GM21515 (cell line): Measurements from ENCODE around the gene ZMYND15.

Experiments
- ATAC-seq: cut with Tn5 transposase; IDR thresholded peaks from one replicate; pipeline ENCODE4 v1.9.1; 2021; ENCODE audit not compliant: unreplicated experiment

Gene ZMYND15

DNA sequence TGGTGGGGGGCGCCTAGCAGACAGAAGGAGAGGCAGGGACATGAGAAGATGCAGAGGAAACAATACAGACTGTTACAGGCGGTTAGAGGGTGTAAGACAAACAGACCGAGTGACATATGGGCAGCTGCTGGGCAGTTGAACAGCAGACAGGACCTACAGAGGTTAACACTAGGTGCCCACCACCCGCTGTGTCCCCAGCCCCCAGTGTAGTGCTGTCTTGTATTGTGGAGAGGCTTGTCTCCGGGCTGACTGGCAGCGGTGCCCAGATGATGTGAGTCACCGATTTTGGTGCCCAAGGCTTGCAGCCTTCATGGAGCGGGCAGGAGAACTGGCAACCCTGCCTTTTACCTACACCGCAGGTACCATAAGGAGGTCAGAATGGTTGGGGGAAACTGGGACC, 2.5 kb downstream of the ZMYND15 start:
- ATAC-seq: no peak

DNA sequence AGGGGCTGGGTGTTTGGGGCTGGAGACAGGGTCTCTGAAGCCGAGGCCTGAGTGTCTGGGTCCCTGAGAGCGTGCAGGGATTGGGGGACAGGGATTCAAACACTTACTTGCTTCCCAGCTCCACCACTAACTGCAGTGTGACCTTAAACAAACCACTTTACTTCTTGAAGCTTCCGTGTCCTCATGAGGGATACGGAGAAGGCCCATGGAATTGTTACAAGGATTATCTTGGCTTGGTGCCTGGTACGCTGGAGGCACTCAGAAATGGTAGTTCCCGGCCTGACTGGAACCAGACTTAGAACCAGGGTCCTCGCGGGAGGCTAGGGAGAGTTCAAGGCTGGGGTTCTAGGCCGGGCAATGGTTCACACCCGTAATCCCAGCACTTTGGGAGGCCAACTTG, 3.0 kb downstream of the ZMYND15 start:
- no peak for ATAC-seq

DNA sequence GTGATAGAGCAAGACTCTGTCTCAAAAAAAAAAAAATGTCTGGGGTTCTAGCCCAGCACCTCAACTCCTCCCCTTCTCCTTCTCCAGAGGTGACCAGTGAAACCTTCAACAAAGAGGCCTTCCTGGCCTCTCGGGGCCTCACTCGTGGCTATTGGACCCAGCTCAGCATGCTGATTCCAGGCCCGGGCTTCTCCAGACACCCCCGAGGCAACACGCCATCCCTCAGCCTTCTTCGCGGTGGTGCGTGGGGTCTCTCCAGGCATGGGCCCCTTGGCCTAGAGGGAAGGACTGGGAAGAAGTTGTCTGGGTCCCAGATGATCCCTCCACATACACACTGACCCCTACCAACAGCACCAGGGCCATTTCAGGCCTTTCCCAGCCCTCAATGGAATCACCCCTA, 3.6 kb downstream of the ZMYND15 start:
- ATAC-seq: no peak

DNA sequence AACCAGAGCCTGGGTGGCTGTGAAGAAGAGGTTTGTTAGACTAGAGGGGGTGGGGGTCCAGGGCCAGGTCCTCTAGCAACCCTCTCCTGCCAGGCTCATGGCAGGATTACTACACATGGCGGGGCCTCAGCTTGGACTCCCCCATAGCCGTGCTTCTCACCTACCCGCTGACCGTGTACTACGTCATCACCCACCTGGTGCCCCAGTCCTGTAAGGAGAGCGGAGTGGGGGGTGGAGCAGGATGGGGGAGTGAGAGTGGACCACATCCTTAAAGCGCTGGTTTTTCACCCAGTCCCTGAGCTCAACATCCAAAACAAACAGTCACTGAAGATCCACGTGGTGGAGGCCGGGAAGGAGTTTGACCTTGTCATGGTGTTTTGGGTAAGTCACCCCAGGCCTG, 4.3 kb downstream of the ZMYND15 start:
- ATAC-seq: no peak

DNA sequence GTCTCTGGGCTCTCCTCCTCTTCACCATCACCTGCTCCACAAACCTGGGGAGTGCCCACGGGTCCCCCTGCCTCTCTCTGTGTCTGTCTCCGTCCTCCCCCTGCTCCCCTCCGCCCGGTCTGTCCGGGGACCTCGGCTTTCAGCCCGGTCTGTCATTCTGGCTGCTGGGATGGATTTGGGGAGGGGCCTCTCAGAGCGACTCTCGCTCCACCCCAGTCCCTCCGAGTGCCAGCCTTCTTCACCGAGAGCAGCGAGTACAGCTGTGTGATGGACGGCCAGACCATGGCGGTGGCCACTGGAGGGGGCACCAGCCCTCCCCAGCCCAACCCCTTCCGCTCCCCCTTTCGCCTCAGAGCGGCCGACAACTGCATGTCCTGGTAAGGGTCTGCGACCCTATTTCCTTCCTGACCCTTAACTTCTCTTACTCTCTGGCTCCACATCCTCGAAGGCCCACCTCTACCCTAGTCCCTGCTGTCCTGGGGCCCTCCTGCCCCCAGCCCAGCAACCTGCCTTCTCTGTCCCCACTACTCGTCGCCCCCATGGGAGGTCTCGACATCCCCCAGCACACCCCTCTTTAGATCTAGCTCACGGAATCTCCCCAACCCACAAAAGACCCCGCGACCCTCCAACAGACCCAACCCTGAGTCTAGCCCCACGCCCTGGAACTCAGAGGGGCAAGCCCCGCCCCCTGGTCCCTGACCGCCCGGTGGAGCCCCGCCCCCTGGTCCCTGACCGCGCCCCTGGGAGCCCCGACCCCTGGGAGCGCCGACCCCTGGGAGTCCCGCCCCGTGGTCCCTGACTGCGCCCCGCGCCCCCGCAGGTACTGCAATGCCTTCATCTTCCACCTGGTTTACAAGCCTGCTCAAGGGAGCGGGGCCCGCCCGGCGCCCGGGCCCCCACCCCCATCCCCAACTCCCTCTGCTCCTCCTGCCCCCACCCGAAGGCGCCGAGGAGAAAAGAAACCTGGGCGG, 5.7 kb downstream of the ZMYND15 start:
- ATAC-seq: no peak

DNA sequence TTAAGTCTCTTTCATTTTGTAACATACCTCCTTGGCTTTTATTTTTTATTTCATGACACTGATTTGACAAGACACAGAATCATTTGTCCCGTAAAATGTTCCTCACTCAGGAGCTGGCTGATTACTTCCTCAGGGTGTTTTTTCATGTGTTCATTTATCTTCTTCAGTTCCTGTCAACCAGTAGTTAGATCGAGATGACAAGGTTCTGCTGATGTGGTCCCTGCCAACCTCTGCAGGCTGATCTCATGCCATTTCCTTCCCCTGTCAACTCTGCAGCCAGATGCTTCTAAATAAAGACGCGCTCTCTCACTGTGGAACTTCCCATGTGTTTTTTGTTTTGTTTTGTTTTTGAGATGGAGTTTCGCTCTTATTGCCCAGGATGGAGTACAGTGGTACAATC, 8.2 kb downstream of the ZMYND15 start:
- ATAC-seq: no peak

DNA sequence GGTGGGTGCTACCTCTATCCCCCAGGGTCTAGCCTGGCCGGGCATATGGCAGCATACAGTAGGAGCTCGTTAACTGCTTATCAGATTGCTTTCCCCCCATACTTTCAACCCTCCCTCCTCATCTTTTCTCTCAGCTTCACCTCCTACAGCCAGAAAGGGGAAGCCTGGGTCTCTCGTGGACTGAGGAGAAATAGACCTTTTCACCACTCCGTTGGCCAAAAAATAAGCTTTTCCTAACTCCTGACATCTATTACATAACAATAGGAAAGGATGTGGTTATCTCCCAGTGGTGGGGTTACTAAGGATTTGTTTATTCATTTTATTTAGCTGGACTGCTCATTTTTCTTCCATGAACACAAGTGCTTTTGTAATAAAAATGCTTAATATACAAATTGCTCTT, 9.1 kb downstream of the ZMYND15 start:
- no peak for ATAC-seq

DNA sequence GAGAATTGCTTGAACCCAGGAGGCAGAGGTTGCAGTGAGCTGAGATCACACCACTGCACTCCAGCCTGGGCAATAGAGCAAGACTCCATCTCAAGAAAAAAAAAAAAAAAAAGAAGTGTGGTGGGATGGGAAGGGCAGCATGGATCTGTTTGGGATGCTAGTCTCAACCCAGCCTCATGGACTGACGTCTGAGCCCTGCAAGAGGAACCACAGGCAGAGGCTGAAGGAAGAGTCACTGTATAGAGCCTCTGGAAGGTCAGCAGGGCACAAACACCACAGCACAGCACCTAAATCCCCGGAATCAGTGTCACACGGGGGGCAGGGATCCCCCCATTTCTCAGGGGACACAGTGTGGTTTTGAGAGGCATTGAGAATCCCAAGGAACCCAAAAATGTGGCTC, 11.0 kb downstream of the ZMYND15 start:
- ATAC-seq: no peak

DNA sequence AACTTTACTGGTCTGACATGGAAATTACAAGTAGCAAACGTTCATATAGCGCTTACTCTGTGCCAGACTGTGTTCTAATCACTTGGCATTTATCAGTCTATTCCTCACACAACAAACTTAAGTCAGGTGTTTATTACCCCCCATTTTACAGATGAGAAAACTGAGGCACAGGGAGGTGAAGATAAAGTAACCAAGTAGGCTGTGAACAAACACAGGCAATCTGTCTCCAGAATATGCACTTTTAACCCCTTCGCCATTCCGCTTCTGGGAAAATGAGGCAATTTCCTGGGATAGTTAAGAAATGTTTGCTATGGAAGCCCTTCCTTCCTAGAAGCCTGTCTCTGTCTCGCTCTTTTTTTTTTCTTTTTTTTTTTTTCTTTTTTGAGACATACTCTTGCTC, 12.3 kb downstream of the ZMYND15 start:
- no peak for ATAC-seq

DNA sequence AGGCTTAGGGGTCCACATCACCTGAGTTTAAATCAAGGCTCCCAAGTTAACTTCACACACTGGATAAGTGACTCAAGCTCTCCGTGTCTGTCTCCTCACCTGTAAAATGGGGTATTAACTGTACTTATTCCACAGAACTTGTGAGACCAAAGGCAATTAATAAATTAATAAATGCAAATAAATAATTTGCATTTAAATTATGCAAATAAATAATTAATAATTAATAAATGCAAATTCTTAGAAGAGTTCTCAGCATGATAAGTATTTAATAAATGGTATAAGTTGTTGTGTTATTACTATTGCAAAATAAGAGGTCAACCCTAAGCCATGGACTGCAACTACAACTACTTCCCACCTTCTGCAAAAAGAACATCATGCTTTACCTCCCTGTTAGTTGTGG, 13.8 kb downstream of the ZMYND15 start:
- ATAC-seq: no peak

DNA sequence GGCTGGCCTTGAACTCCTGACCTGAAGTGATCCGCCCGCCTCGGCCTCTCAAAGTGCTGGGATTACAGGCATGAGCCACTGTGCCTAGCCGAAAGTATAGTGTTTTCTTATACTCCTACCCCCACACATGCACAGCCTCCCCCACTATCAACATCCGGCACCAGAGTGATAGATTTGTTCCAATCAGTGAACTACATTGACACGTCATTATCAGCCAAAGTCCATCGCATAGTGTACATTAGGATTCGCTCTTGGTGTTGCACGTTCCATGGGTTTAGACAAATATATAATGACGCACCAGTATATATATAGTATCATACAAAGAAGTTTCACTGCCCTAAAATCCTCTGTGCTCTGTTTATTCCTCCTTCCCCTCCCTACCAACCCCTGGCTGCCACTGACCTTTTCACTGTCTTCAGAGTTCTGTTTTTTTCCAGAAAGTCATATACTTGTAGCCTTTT, 20.2 kb downstream of the ZMYND15 start:
- ATAC-seq: no peak

DNA sequence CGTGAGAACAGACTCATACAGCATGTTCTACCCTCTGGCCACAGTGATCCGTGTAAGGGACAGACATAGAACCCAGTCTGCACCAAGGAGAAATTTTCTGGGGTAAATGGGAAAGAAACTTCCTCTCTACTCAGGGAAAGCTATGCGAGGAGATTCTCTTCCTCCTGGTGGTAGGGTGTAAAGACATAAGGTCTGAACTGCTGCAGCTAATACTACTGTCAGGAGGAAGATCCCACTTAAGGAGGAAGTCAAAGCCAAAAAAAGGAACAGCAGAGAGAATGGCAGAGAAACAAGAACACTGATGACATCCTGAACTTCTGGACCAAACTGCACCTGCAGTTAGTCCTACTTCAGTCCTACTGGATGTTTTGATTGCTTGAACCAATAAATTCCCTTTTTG, 25.0 kb downstream of the ZMYND15 start:
- ATAC-seq: no peak

DNA sequence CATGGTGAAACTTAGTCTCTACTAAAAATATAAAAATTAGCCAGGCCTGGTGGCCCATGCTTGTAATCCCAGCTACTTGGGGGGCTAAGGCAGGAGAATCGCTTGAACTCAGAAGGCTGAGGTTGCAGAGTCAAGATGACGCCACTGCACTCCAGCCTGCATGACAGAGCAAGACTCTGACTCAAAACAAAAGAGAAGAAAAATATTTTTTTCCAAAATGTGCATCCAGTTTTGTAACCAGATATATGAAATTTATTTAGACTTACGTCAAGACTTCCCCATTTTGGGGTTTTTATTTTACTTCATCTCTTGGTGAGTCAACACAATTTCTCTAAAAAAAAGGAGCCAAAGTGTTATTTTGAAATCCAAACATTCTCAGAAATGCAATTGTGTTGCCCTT, 26.6 kb downstream of the ZMYND15 start:
- no peak for ATAC-seq

DNA sequence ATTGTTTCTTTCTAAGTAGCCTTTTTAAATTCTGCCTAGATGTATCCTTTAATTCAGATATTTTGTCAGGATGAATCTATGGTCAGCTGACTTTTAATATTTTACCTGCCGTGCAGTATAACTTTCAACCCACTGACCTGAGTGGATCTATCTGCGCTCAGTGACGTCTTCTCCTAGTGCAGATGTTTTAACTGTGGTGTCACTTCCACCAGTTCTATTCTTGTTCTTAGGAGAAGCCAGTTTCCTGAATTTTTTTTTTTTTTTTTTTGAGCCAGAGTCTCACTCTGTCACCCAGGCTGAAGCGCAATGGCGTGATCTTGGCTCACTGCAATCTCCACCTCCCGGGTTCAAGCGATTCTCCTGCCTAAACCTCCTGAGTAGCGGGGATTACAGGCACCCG, 27.1 kb downstream of the ZMYND15 start:
- no peak for ATAC-seq

DNA sequence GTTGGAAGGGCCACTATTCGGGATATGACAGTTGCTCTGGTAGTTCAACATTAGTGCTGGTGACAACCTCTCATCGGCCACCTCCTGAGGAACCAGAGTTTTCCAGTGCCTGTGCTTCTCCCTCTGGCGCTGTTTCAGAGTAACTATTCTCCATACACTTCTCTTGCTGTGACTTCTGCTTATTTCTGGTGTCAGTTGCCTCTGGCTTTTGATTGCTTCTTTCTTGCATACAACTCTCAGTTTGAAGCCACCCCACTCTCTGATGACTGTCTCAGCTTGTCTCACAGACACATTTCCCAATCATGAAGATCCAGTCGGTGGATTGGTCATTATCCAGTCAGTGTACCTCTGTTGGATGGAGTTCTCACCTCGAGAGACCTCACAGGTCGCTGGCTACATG, 28.7 kb downstream of the ZMYND15 start:
- ATAC-seq: no peak

DNA sequence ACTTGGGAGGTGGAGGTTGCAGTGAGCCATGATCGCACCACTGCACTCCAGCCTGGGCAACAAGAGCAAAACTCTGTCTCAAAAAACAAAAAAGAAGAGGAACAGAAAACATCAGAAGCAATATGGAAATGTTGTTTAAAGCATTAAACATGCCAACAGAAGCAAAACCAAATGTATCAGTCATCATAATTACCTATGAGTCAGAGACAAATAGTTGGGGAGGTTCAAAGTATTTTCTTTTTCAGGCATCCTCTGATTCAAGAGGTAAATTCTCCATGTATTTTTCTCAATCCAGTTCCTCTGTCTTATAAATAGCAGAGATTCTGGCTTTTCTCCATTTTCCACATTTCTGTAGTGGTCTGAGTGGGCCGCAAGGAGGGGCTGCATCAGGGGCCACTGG, 30.0 kb downstream of the ZMYND15 start:
- no peak for ATAC-seq

DNA sequence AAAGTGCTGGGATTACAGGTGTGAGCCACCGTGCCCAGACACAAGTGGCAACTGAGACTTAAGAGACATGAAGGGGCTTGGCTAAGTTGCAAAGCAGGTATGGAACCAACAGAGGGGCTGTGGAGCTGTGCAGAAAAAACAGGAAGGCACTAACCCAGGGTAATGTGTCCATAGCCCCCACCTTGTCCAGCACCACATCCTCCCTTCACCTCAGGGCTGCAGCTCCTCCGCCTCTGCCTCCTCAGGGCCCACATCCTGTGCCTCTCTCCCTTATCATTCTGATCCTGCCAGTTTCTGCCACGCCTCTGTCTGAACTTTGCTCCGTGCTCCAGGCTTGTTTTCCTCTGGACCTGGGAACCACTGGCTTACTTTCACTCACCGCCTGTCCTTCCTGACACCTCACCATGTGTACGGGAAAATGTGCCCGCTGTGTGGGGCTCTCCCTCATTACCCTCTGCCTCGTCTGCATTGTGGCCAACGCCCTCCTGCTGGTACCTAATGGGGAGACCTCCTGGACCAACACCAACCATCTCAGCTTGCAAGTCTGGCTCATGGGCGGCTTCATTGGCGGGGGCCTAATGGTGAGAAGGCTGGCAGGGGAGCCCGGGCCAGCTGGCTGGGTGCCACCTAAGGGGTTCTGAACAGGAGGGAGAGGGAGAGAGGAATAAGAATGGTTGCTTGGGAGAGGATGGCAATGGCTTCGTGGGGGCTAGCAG, 32.0 kb downstream of the ZMYND15 start, which contains the start of gene TM4SF5:
Gene TM4SF5 (plus strand): TSS at position 368 of the 716 bp plus-strand sequence. CDS start 37 bp downstream, at position 405.
- no peak for ATAC-seq

DNA sequence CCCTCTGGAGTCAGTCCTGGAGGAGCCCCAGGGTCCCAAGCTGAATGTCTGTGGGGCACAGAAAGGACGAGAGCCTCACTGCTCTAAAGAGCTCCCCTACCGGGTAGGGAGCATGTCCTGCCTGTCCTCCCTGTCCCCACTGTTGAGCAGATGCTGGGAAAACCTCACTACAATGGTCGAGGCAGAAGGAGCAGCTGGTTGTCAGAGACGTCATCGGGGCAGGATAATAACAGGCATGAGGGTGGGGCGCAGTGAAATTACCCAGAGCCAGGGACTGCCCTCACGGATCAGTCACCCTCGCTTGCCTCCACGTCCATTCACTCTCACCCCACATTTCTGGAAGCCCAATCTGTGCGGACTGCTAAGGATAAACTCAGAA, 32.6 kb downstream of the ZMYND15 start:
- ATAC-seq: no peak

DNA sequence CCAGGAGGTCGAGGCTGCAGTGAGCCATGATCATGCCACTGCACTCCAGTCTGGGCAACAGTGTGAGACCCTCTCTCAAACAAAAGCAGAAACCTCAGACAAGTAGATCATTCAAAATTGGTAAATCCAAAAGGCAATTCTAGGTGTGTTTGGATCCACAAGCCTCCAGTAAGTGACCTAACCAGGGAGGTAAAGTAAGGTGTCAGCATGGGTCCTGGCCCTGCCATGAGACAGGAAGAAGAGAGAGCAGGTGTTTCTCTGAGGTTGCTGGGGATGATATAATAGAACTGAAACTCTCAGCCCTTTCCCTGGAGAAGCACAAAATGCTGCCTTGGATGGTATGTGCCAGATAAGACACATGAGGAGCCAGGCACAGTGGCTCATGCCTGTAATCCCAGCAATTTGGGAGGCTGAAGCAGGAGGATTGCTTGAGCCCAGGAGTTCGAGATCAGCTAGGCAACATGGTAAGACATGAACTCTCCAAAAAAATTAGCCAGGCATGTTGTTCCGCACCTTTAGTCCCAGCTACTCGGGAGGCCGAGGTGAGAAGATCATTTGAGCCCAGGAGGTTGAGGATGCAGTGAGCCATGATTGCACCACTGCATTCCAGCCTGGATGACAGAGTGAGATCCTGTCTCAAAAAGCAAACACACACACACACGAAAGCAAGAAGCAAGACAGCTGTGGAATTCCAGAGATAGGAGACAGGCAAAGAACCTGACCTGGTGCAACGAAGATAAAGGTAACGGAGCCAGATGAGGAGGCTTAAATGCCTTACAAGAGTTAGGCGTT, 38.5 kb downstream of the ZMYND15 start:
- no peak for ATAC-seq

DNA sequence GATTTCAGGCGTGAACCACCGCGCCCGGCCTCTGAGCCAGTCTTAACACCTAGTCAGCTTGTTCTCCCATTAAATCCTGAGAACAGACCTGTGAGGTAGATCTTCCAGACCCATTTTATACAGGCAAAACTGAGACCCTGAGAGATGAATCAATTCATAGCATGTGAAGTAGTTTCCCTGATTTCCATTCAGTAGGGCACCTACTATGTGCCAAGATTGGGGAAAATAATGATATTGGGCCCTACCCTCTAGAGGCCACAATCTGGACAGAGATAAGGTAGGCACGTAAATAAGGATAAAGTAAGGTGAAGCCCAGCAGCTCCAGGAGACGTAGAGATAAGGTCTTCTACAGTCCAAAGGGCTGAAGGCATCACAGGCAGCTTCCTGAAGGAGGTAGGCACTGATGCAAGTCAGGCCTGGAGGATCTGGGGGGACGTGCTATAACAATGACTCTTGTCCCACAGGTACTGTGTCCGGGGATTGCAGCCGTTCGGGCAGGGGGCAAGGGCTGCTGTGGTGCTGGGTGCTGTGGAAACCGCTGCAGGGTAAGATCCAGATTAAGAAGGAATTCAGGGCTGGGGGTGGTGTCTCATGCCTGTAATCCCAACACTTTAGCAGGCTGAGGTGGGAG, 40.8 kb downstream of the ZMYND15 start:
- no peak for ATAC-seq

DNA sequence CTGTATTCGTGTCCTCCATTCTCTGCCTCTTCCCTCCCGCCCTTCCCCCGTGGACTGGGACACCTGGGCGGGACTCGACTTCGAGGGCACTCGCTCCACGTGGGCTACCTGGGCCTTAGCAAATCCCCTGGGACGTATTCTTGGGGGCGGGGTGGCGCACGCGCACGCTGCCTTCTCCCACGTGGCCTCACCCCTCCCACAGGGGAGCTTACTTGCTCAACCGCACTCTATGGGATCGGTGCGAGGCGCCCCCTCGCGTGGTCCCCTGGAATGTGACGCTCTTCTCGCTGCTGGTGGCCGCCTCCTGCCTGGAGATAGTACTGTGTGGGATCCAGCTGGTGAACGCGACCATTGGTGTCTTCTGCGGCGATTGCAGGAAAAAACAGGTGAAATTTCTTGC, 43.0 kb downstream of the ZMYND15 start:
- no peak for ATAC-seq
